Natural killer cell (primary cell): ENCODE results near the gene CT45A9. TPM values are rescaled to one million over a fixed set of nuclear protein-coding genes. Genes with fewer than 3 reads are reported as not detected.
"Not testable (repeated sequence)": the region's sequence is repeated elsewhere in the genome, so short reads cannot be mapped to it uniquely, and the experiment has no call there.

Source experiments
- ATAC-seq, 3 donors: fragments of 150-1000 bp in 2 of 3; fragments of 200-7000 bp in 1 of 3; cut with Tn5 transposase; 1 replicate in 1 of 3; 2 replicates in 2 of 3; pipeline ENCODE4 v1.10.0; 2021; ENCODE audit warnings: mild to moderate bottlenecking in 2 of 3, moderate library complexity in 2 of 3
- DNase-seq, 2 donors: peaks; one replicate each; pipeline versions ENCODE4 v3.0.0 to v3.0.0-alpha.2; 2013 to 2021; ENCODE audit warnings: mixed read lengths in 1 of 2
- H3K27ac ChIP-seq: one replicate; pipeline ENCODE4 v1.5.1; 2013; ENCODE audit warnings: mild to moderate bottlenecking, low read length
- H3K27me3 ChIP-seq: one replicate; pipeline ENCODE4 v1.6.1; 2013; ENCODE audit warnings: low read length; ENCODE audit not compliant: control insufficient read depth, insufficient read depth
- H3K36me3 ChIP-seq: one replicate; pipeline ENCODE4 v1.6.1; 2013; ENCODE audit warnings: low read length; ENCODE audit not compliant: control insufficient read depth, insufficient read depth
- H3K4me1 ChIP-seq: one replicate; pipeline ENCODE4 v1.6.1; 2013; ENCODE audit warnings: low read length; ENCODE audit not compliant: control insufficient read depth, insufficient read depth
- H3K4me3 ChIP-seq: one replicate; pipeline ENCODE4 v1.5.1; 2013; ENCODE audit warnings: low read length
- H3K9me3 ChIP-seq: one replicate; pipeline ENCODE4 v1.6.1; 2013; ENCODE audit warnings: low read length; ENCODE audit not compliant: control insufficient read depth, insufficient read depth
- H3K27ac Mint-ChIP-seq, 2 donors: one replicate each; pipeline ENCODE4 v1.8.0; 2022; ENCODE audit warnings: mild to moderate bottlenecking in 2 of 2, mixed read lengths in 2 of 2, moderate library complexity in 1 of 2
- H3K27me3 Mint-ChIP-seq, 2 donors: one replicate each; pipeline ENCODE4 v1.8.0; 2022; ENCODE audit warnings: low read depth in 2 of 2, mixed read lengths in 2 of 2
- H3K36me3 Mint-ChIP-seq: one replicate; pipeline ENCODE4 v1.8.0; 2022; ENCODE audit warnings: mixed read lengths
- H3K4me1 Mint-ChIP-seq, 2 donors: one replicate each; pipeline ENCODE4 v1.8.0; 2022; ENCODE audit warnings: mixed read lengths in 2 of 2
- H3K4me3 Mint-ChIP-seq: one replicate; pipeline ENCODE4 v1.8.0; 2022; ENCODE audit warnings: mild to moderate bottlenecking, moderate library complexity, mixed read lengths
- H3K9me3 Mint-ChIP-seq, 2 donors: one replicate each; pipeline ENCODE4 v1.8.0; 2022; ENCODE audit warnings: mixed read lengths in 2 of 2
- CTCF ChIP-seq: fragments of 200-600 bp; IDR thresholded peaks from one replicate; pipeline ENCODE4 v1.8.0; 2022; ENCODE audit warnings: antibody characterized with exemption
- WGBS: methylation state at CpG from one replicate; pipeline ENCODE4 v1.1.7; 2013; ENCODE audit warnings: missing lambda C conversion rate; ENCODE audit not compliant: insufficient coverage; 5-methylcytosine and 5-hydroxymethylcytosine counted together
- intact Hi-C: fragments of 100-400 bp; cut with micrococcal nuclease; formaldehyde crosslinking; loops from one replicate; pipeline ENCODE4 v1.14.2; 2022
- total RNA-seq, 4 donors: library from RNA; stranded (reverse); fragments of 120-200 nt in 1 of 4; gene quantifications; one replicate each; pipeline versions ENCODE4 v1.2.3 to v1.2.4, GENCODE V29; 2013 to 2022

The CT45A9 gene
- total RNA-seq = not detected
- not detected for total RNA-seq (2013)

- H3K27me3 ChIP-seq, H3K4me1 Mint-ChIP-seq, H3K27ac ChIP-seq, DNase-seq, H3K36me3 Mint-ChIP-seq, H3K4me3 Mint-ChIP-seq, H3K9me3 ChIP-seq, H3K9me3 Mint-ChIP-seq, H3K27ac Mint-ChIP-seq, H3K36me3 ChIP-seq, intact Hi-C loops, ATAC-seq, H3K27me3 Mint-ChIP-seq, H3K4me3 ChIP-seq, H3K4me1 ChIP-seq: not testable (repeated sequence)
- no CpG with 5 or more reads among the region's 17 CpGs for whole genome bisulfite sequencing
Measured at GRCh38 chrX:135871712-135872111, at the start of gene CT45A9. CT45A9 (minus strand) TSS chrX:135871812; CDS start chrX:135868061, 3,751 bp downstream.

GRCh38 chrX:135920516-135920915, 48.9 kb upstream of the CT45A9 start:
- WGBS = no CpG with 5 or more reads among the region's 1 CpG
- ATAC-seq, H3K27ac Mint-ChIP-seq: not testable (repeated sequence)

GRCh38 chrX:135914404-135914803, 42.8 kb upstream of the CT45A9 start:
- WGBS = no CpG with 5 or more reads among the region's 5 CpGs
- no peak for TF ChIP-seq CTCF
- Histone ChIP-seq H3K4me1 (no peaks in the 10 kb centered on the region), H3K27me3 (no peaks in the 10 kb centered on the region), H3K27ac (no peak overlapping the region), H3K9me3 (no peaks in the 10 kb centered on the region), H3K4me3 (no peak overlapping the region), H3K36me3 (no peaks in the 10 kb centered on the region)
- H3K4me3 Mint-ChIP-seq = no peak overlapping the region
- DNase-seq (no peak), ATAC-seq (no peak)
- H3K36me3 Mint-ChIP-seq = no peaks in the 10 kb centered on the region
- no peaks in the 10 kb centered on the region for H3K4me1 Mint-ChIP-seq
- intact Hi-C loops = no loop called here
- no peak overlapping the region for H3K27ac Mint-ChIP-seq
- peaks cover 0 to 11% of the 10 kb centered on the region in 2 donors for H3K27me3 Mint-ChIP-seq
- H3K9me3 Mint-ChIP-seq = no peaks in the 10 kb centered on the region

More at GRCh38 chrX:135920516-135920915, 48.9 kb upstream of the CT45A9 start:
- H3K4me1 ChIP-seq, H3K4me3 Mint-ChIP-seq, H3K27ac ChIP-seq, H3K36me3 Mint-ChIP-seq, H3K9me3 ChIP-seq, intact Hi-C loops, H3K9me3 Mint-ChIP-seq, H3K4me1 Mint-ChIP-seq, DNase-seq, H3K27me3 ChIP-seq, H3K36me3 ChIP-seq, H3K4me3 ChIP-seq: not testable (repeated sequence)
- peaks cover 0 to 19% of the 10 kb centered on the region in 2 donors for H3K27me3 Mint-ChIP-seq

GRCh38 chrX:135910251-135910650, 38.6 kb upstream of the CT45A9 start:
- Histone ChIP-seq H3K27me3 (no peaks in the 10 kb centered on the region), H3K27ac (no peak overlapping the region), H3K36me3 (no peaks in the 10 kb centered on the region), H3K9me3 (no peaks in the 10 kb centered on the region), H3K4me3 (no peak overlapping the region), H3K4me1 (no peaks in the 10 kb centered on the region)
- Mint-ChIP-seq H3K4me1 (no peaks in the 10 kb centered on the region), H3K27me3 (peaks cover 0 to 18% of the 10 kb centered on the region in 2 donors), H3K9me3 (no peaks in the 10 kb centered on the region), H3K36me3 (no peaks in the 10 kb centered on the region), H3K27ac (no peak overlapping the region), H3K4me3 (no peak overlapping the region)
- 94% methylated on average over 5 of the region's 5 CpGs for WGBS
- no peak for ATAC-seq
- intact Hi-C loops = no loop called here
- no peak for DNase-seq
- no peak for TF ChIP-seq CTCF
